K562 (cell line): ENCODE data around the gene LRP4. TPM values are rescaled to one million over a fixed set of nuclear protein-coding genes. Genes with fewer than 3 reads are reported as not detected.

Source experiments
- ARID1B ChIP-seq: fragments of 450-650 bp; IDR thresholded peaks from 2 replicates; pipeline ENCODE4 v1.6.1; 2016; ENCODE audit warnings: antibody characterized with exemption, mild to moderate bottlenecking, inconsistent platforms
- CBX2 ChIP-seq: fragments of 200-600 bp; sonication (generic); IDR thresholded peaks from one replicate; pipeline ENCODE4 v1.6.1; 2012; ENCODE audit warnings: mild to moderate bottlenecking, low read length, inconsistent platforms; ENCODE audit not compliant: insufficient read depth, poor library complexity, severe bottlenecking
- CHCHD3 ChIP-seq: fragments of 250-450 bp; sonication (Bioruptor Pico); IDR thresholded peaks from 2 replicates; pipeline ENCODE4 v2.1.2; 2022; ENCODE audit warnings: mild to moderate bottlenecking
- CTBP1 ChIP-seq: fragments of 450-650 bp; IDR thresholded peaks from 2 replicates; pipeline ENCODE4 v1.6.1; 2016; ENCODE audit warnings: borderline replicate concordance
- FOSL1 ChIP-seq: fragments of 200-800 bp; sonication (Bioruptor generic); conservative IDR thresholded peaks from 2 replicates; pipeline ENCODE4 v1.6.1; 2016; ENCODE audit warnings: missing genetic modification characterization, missing compliant biosample characterization
- FOXJ2 ChIP-seq: fragments of 200-800 bp; sonication (Bioruptor generic); IDR thresholded peaks from 2 replicates; pipeline ENCODE4 v1.6.1; 2016; ENCODE audit warnings: missing genetic modification characterization, missing compliant biosample characterization
- FUS ChIP-seq: fragments of 200-400 bp; formaldehyde crosslinking; optimal IDR thresholded peaks from 2 replicates; pipeline ENCODE3; 2017; ENCODE audit warnings: low read depth, low read length
- GATAD2A ChIP-seq: fragments of 450-650 bp; IDR thresholded peaks from 2 replicates; pipeline ENCODE4 v1.6.1; 2017
- HDAC1 ChIP-seq, 2 experiments: fragments of 450-650 bp; IDR thresholded peaks; 2 replicates each; pipeline ENCODE4 v1.6.1; 2016 to 2017; ENCODE audit warnings: inconsistent platforms in 1 of 2, mild to moderate bottlenecking in 1 of 2, moderate library complexity in 1 of 2
- HSF4 ChIP-seq: fragments of 250-450 bp; sonication (Bioruptor Pico); IDR thresholded peaks from 2 replicates; pipeline ENCODE4 v2.1.2; 2022; ENCODE audit warnings: mild to moderate bottlenecking, moderate library complexity, borderline replicate concordance
- SMAD2 ChIP-seq: fragments of 150-350 bp; IDR thresholded peaks from 2 replicates; pipeline ENCODE4 v1.6.1; 2014; ENCODE audit warnings: low read depth, mild to moderate bottlenecking, low read length
- SRSF9 ChIP-seq: fragments of 200-400 bp; formaldehyde crosslinking; IDR thresholded peaks from 2 replicates; pipeline ENCODE4 v1.6.1; 2017; ENCODE audit warnings: low read depth, low read length, borderline replicate concordance
- TBP ChIP-seq: optimal IDR thresholded peaks from 2 replicates; pipeline ENCODE3; 2011; ENCODE audit warnings: low read depth, low read length, improper control_type of control experiment
- TEAD4 ChIP-seq, 2 experiments: sonication (generic) in 1 of 2; formaldehyde crosslinking in 1 of 2; IDR thresholded peaks; 2 replicates each; pipeline versions ENCODE4 v1.6.1 to v1.8.0; 2012 to 2022; ENCODE audit warnings: borderline replicate concordance in 1 of 2, inconsistent platforms in 1 of 2, low read length in 1 of 2, mild to moderate bottlenecking in 1 of 2, missing genetic modification reagents in 1 of 2
- ZNF668 ChIP-seq: fragments of 250-450 bp; sonication (Bioruptor Pico); IDR thresholded peaks from 2 replicates; pipeline ENCODE4 v1.8.0; 2022; ENCODE audit warnings: mild to moderate bottlenecking, inconsistent platforms
- polyA plus RNA-seq, 8 experiments: library from polyadenylated mRNA; depleted of rRNA in 4 of 8; stranded (reverse) in 5 of 8; unstranded in 3 of 8; fragments of >200 nt; fragmentation: Nextera tagmentation in 2 of 8; fragmentation: Illumina TruSeq in 1 of 8; extraction: Ambion mirVana in 2 of 8; extraction: Trizol in 1 of 8; gene quantifications; 2 replicates each; pipeline versions ENCODE4 v1.2.1 to v1.2.3, GENCODE V29; 2011 to 2014; ENCODE audit warnings: inconsistent platforms in 1 of 8, missing spikeins in 1 of 8
- total RNA-seq, 7 experiments: library from RNA; depleted of rRNA in 6 of 7; stranded (reverse); fragments of >200 nt in 6 of 7; fragmentation: Illumina TruSeq in 2 of 7; extraction: Trizol in 2 of 7; gene quantifications; 2 replicates each; pipeline versions ENCODE4 v1.2.1 to v1.2.3, GENCODE V29; 2011 to 2021; ENCODE audit warnings: low replicate concordance in 1 of 7
- TF ChIP-seq, protein P1 (sequence below): fragments of 450-650 bp; IDR thresholded peaks from one replicate; pipeline ENCODE4 v1.6.1; 2018; ENCODE audit warnings: mild to moderate bottlenecking, moderate library complexity; ENCODE audit not compliant: partially characterized antibody
- TF ChIP-seq, protein P2 (sequence below): sonication (generic); formaldehyde crosslinking; IDR thresholded peaks from 2 replicates; pipeline ENCODE4 v1.5.0; 2020; ENCODE audit warnings: missing genetic modification reagents
- TF ChIP-seq, protein P3 (sequence below): fragments of 450-650 bp; IDR thresholded peaks from 2 replicates; pipeline ENCODE4 v1.6.1; 2017; ENCODE audit warnings: antibody characterized with exemption, mild to moderate bottlenecking
- TF ChIP-seq, protein P4 (sequence below): fragments of 200-800 bp; sonication (Bioruptor generic); IDR thresholded peaks from 2 replicates; pipeline ENCODE4 v1.6.1; 2017; ENCODE audit warnings: missing genetic modification characterization, missing compliant biosample characterization
- TF ChIP-seq, protein P5 (sequence below): fragments of 200-800 bp; sonication (Bioruptor generic); IDR thresholded peaks from 2 replicates; pipeline ENCODE4 v1.6.1; 2017; ENCODE audit warnings: missing genetic modification characterization, missing compliant biosample characterization

Gene LRP4
- total and polyA plus RNA-seq, 9 of the 15 experiments (the other 6 are each of a cell fraction or from before 2014, with no cell fraction given) = 0.04 to 0.54 (median 0.10) TPM

DNA sequence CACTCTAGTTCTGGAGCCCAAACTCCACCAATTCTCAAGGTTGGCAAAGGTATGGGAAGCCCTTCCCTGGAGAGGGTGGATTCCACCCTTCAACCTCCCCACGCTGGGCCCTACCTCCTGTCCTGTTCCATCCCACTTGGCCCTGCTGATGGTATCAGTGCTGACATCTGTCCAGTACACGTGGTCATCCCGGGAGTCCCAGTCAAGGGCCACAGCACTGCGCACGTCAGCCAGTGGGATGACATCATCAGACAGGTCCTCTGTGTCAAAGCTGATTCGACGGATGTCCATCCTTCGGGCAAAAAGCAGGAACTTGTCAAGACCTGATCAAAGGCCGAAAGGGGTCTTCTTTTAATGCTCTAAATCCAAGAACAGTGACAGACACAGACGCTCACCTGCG lies 32.1 kb downstream of the LRP4 start (continued):
- TF ChIP-seq, protein P1, sequence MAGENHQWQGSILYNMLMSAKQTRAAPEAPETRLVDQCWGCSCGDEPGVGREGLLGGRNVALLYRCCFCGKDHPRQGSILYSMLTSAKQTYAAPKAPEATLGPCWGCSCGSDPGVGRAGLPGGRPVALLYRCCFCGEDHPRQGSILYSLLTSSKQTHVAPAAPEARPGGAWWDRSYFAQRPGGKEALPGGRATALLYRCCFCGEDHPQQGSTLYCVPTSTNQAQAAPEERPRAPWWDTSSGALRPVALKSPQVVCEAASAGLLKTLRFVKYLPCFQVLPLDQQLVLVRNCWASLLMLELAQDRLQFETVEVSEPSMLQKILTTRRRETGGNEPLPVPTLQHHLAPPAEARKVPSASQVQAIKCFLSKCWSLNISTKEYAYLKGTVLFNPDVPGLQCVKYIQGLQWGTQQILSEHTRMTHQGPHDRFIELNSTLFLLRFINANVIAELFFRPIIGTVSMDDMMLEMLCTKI = no peak
- no peak for TF ChIP-seq TBP
- TF ChIP-seq SMAD2 = no peak
- TF ChIP-seq SRSF9 = no peak
- no peak for TF ChIP-seq CHCHD3 (CRISPR knock-in tag)
- TF ChIP-seq, protein P2, sequence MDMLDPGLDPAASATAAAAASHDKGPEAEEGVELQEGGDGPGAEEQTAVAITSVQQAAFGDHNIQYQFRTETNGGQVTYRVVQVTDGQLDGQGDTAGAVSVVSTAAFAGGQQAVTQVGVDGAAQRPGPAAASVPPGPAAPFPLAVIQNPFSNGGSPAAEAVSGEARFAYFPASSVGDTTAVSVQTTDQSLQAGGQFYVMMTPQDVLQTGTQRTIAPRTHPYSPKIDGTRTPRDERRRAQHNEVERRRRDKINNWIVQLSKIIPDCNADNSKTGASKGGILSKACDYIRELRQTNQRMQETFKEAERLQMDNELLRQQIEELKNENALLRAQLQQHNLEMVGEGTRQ (CRISPR knock-in tag) = peak; percentile 45
- TF ChIP-seq FOSL1 (tag) = peak; percentile 65
- TF ChIP-seq, protein P3, sequence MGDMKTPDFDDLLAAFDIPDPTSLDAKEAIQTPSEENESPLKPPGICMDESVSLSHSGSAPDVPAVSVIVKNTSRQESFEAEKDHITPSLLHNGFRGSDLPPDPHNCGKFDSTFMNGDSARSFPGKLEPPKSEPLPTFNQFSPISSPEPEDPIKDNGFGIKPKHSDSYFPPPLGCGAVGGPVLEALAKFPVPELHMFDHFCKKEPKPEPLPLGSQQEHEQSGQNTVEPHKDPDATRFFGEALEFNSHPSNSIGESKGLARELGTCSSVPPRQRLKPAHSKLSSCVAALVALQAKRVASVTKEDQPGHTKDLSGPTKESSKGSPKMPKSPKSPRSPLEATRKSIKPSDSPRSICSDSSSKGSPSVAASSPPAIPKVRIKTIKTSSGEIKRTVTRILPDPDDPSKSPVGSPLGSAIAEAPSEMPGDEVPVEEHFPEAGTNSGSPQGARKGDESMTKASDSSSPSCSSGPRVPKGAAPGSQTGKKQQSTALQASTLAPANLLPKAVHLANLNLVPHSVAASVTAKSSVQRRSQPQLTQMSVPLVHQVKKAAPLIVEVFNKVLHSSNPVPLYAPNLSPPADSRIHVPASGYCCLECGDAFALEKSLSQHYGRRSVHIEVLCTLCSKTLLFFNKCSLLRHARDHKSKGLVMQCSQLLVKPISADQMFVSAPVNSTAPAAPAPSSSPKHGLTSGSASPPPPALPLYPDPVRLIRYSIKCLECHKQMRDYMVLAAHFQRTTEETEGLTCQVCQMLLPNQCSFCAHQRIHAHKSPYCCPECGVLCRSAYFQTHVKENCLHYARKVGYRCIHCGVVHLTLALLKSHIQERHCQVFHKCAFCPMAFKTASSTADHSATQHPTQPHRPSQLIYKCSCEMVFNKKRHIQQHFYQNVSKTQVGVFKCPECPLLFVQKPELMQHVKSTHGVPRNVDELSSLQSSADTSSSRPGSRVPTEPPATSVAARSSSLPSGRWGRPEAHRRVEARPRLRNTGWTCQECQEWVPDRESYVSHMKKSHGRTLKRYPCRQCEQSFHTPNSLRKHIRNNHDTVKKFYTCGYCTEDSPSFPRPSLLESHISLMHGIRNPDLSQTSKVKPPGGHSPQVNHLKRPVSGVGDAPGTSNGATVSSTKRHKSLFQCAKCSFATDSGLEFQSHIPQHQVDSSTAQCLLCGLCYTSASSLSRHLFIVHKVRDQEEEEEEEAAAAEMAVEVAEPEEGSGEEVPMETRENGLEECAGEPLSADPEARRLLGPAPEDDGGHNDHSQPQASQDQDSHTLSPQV = no peak
- TF ChIP-seq TEAD4 (IDR thresholded peaks at IDR 0.05; ENCODE audit: low read length) = peak; percentile 27; the same call in 1 of the 2 replicates
- no peak for TF ChIP-seq TEAD4 (CRISPR knock-in tag; IDR thresholded peaks at IDR 0.05; ENCODE audit: borderline replicate concordance)
- TF ChIP-seq ARID1B = peak; percentile 38
- TF ChIP-seq, protein P4, sequence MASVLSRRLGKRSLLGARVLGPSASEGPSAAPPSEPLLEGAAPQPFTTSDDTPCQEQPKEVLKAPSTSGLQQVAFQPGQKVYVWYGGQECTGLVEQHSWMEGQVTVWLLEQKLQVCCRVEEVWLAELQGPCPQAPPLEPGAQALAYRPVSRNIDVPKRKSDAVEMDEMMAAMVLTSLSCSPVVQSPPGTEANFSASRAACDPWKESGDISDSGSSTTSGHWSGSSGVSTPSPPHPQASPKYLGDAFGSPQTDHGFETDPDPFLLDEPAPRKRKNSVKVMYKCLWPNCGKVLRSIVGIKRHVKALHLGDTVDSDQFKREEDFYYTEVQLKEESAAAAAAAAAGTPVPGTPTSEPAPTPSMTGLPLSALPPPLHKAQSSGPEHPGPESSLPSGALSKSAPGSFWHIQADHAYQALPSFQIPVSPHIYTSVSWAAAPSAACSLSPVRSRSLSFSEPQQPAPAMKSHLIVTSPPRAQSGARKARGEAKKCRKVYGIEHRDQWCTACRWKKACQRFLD (CRISPR knock-in tag) = no peak
- TF ChIP-seq CBX2 = no peak
- TF ChIP-seq CTBP1 = peak; percentile 90
- TF ChIP-seq, protein P5, sequence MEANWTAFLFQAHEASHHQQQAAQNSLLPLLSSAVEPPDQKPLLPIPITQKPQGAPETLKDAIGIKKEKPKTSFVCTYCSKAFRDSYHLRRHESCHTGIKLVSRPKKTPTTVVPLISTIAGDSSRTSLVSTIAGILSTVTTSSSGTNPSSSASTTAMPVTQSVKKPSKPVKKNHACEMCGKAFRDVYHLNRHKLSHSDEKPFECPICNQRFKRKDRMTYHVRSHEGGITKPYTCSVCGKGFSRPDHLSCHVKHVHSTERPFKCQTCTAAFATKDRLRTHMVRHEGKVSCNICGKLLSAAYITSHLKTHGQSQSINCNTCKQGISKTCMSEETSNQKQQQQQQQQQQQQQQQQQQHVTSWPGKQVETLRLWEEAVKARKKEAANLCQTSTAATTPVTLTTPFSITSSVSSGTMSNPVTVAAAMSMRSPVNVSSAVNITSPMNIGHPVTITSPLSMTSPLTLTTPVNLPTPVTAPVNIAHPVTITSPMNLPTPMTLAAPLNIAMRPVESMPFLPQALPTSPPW = no peak; the same call in 1 of the 2 replicates
- no peak for TF ChIP-seq ZNF668 (CRISPR knock-in tag)
- TF ChIP-seq FUS = no peak
- no peak for TF ChIP-seq HSF4 (CRISPR knock-in tag)
- no peak for TF ChIP-seq FOXJ2
- no peak for TF ChIP-seq GATAD2A
- TF ChIP-seq HDAC1 (IDR thresholded peaks at IDR 0.05) = peak in 1 of 2 experiments; percentile 64; a peak in 1 of 4 replicates
